K562 (cell line): Measurements from ENCODE around the gene KYAT1. TPM values are rescaled to one million over a fixed set of nuclear protein-coding genes. Genes with fewer than 3 reads are reported as not detected.

Source experiments
- polyA plus RNA-seq, 8 experiments: library from polyadenylated mRNA; depleted of rRNA in 4 of 8; stranded (reverse) in 5 of 8; unstranded in 3 of 8; fragments of >200 nt; fragmentation: Nextera tagmentation in 2 of 8; fragmentation: Illumina TruSeq in 1 of 8; extraction: Ambion mirVana in 2 of 8; extraction: Trizol in 1 of 8; gene quantifications; 2 replicates each; pipeline versions ENCODE4 v1.2.1 to v1.2.3, GENCODE V29; 2011 to 2014; ENCODE audit warnings: inconsistent platforms in 1 of 8, missing spikeins in 1 of 8
- total RNA-seq, 7 experiments: library from RNA; depleted of rRNA in 6 of 7; stranded (reverse); fragments of >200 nt in 6 of 7; fragmentation: Illumina TruSeq in 2 of 7; extraction: Trizol in 2 of 7; gene quantifications; 2 replicates each; pipeline versions ENCODE4 v1.2.1 to v1.2.3, GENCODE V29; 2011 to 2021; ENCODE audit warnings: low replicate concordance in 1 of 7
- TF ChIP-seq, protein P1 (sequence below): fragments of 200-600 bp; sonication (generic); IDR thresholded peaks from one replicate; pipeline ENCODE4 v1.6.1; 2012; ENCODE audit warnings: mild to moderate bottlenecking, low read depth, low read length, inconsistent platforms

The KYAT1 gene
- total and polyA plus RNA-seq, 9 of the 15 experiments (the other 6 are each of a cell fraction or from before 2014, with no cell fraction given) = 6.4 to 16.8 (median 11.1) TPM

DNA sequence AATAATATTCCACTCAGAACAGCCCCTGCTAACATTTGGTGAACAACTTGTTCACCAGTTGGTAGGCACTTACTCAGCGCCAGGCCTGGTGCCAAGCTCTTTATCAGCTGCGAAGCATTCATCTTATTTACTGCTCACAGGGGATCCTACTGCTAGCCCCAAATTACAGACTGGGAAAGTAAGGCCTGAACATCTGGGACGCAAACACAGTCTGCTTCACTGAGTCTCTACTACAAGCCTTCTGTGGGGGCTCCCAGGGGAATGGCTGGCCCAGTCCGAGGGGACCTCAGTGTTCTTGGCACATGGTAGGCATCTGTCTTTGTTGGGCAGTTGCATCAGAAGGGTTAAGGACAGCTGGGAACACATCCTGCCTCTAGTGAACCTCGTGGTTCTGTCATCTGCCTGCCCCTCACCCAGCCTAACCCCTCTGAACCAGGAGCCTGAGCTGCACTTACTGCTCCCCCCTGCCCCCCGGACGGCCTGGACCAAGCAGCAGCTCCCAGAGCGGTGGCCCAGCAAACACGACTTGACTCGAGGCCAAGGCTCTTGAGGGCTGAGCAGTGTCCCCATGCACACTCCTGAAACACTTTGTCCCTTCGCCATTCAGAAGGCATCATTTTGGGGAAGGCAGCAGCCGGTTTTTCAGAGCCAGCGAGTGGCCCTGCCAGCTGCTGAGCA lies 38.8 kb upstream of the KYAT1 start, which contains the start of gene PHYHD1 (continued):
- TF ChIP-seq, protein P1, sequence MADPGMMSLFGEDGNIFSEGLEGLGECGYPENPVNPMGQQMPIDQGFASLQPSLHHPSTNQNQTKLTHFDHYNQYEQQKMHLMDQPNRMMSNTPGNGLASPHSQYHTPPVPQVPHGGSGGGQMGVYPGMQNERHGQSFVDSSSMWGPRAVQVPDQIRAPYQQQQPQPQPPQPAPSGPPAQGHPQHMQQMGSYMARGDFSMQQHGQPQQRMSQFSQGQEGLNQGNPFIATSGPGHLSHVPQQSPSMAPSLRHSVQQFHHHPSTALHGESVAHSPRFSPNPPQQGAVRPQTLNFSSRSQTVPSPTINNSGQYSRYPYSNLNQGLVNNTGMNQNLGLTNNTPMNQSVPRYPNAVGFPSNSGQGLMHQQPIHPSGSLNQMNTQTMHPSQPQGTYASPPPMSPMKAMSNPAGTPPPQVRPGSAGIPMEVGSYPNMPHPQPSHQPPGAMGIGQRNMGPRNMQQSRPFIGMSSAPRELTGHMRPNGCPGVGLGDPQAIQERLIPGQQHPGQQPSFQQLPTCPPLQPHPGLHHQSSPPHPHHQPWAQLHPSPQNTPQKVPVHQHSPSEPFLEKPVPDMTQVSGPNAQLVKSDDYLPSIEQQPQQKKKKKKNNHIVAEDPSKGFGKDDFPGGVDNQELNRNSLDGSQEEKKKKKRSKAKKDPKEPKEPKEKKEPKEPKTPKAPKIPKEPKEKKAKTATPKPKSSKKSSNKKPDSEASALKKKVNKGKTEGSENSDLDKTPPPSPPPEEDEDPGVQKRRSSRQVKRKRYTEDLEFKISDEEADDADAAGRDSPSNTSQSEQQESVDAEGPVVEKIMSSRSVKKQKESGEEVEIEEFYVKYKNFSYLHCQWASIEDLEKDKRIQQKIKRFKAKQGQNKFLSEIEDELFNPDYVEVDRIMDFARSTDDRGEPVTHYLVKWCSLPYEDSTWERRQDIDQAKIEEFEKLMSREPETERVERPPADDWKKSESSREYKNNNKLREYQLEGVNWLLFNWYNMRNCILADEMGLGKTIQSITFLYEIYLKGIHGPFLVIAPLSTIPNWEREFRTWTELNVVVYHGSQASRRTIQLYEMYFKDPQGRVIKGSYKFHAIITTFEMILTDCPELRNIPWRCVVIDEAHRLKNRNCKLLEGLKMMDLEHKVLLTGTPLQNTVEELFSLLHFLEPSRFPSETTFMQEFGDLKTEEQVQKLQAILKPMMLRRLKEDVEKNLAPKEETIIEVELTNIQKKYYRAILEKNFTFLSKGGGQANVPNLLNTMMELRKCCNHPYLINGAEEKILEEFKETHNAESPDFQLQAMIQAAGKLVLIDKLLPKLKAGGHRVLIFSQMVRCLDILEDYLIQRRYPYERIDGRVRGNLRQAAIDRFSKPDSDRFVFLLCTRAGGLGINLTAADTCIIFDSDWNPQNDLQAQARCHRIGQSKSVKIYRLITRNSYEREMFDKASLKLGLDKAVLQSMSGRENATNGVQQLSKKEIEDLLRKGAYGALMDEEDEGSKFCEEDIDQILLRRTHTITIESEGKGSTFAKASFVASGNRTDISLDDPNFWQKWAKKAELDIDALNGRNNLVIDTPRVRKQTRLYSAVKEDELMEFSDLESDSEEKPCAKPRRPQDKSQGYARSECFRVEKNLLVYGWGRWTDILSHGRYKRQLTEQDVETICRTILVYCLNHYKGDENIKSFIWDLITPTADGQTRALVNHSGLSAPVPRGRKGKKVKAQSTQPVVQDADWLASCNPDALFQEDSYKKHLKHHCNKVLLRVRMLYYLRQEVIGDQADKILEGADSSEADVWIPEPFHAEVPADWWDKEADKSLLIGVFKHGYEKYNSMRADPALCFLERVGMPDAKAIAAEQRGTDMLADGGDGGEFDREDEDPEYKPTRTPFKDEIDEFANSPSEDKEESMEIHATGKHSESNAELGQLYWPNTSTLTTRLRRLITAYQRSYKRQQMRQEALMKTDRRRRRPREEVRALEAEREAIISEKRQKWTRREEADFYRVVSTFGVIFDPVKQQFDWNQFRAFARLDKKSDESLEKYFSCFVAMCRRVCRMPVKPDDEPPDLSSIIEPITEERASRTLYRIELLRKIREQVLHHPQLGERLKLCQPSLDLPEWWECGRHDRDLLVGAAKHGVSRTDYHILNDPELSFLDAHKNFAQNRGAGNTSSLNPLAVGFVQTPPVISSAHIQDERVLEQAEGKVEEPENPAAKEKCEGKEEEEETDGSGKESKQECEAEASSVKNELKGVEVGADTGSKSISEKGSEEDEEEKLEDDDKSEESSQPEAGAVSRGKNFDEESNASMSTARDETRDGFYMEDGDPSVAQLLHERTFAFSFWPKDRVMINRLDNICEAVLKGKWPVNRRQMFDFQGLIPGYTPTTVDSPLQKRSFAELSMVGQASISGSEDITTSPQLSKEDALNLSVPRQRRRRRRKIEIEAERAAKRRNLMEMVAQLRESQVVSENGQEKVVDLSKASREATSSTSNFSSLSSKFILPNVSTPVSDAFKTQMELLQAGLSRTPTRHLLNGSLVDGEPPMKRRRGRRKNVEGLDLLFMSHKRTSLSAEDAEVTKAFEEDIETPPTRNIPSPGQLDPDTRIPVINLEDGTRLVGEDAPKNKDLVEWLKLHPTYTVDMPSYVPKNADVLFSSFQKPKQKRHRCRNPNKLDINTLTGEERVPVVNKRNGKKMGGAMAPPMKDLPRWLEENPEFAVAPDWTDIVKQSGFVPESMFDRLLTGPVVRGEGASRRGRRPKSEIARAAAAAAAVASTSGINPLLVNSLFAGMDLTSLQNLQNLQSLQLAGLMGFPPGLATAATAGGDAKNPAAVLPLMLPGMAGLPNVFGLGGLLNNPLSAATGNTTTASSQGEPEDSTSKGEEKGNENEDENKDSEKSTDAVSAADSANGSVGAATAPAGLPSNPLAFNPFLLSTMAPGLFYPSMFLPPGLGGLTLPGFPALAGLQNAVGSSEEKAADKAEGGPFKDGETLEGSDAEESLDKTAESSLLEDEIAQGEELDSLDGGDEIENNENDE = no peak
